KOPT-K1 (cell line): Measurements from ENCODE around the gene HKDC1.

ENCODE experiments used
- H3K27ac ChIP-seq: fragments of 200-600 bp; sonication (generic); 2 replicates; pipeline ENCODE4 v1.5.1; 2016; ENCODE audit warnings: antibody characterized with exemption, mild to moderate bottlenecking, low read depth, low read length; ENCODE audit not compliant: poor library complexity, severe bottlenecking
- H3K36me3 ChIP-seq: fragments of 200-600 bp; sonication (generic); 2 replicates; pipeline ENCODE4 v1.5.1; 2017; ENCODE audit warnings: antibody characterized with exemption, mild to moderate bottlenecking, low read length, moderate library complexity; ENCODE audit not compliant: insufficient read depth
- H3K9me3 ChIP-seq: fragments of 200-600 bp; sonication (generic); 2 replicates; pipeline ENCODE4 v1.5.1; 2017; ENCODE audit warnings: antibody characterized with exemption, low read length, mild to moderate bottlenecking; ENCODE audit not compliant: insufficient read depth, poor library complexity, severe bottlenecking

Gene HKDC1

GRCh38 chr10:69311309-69311708 is 91.2 kb downstream of the HKDC1 start:
- Histone ChIP-seq H3K36me3 (no peaks in the 10 kb centered on the region), H3K27ac (no peak overlapping the region), H3K9me3 (no peaks in the 10 kb centered on the region)

GRCh38 chr10:69312528-69312927 is 92.4 kb downstream of the HKDC1 start:
- Histone ChIP-seq H3K27ac (no peak overlapping the region), H3K36me3 (no peaks in the 10 kb centered on the region), H3K9me3 (no peaks in the 10 kb centered on the region)

- no peak overlapping the region for H3K27ac ChIP-seq
Observed at GRCh38 chr10:69315100-69315542, 95.0 kb downstream of the HKDC1 start.

GRCh38 chr10:69315610-69316312 is 95.6 kb downstream of the HKDC1 start:
- Histone ChIP-seq H3K27ac (no peak overlapping the region), H3K36me3 (no peaks in the 10 kb centered on the region), H3K9me3 (no peaks in the 10 kb centered on the region)

More at GRCh38 chr10:69315100-69315542, 95.0 kb downstream of the HKDC1 start:
- Histone ChIP-seq H3K9me3 (no peaks in the 10 kb centered on the region), H3K36me3 (no peaks in the 10 kb centered on the region)

GRCh38 chr10:69316313-69317059 is 96.4 kb downstream of the HKDC1 start:
- no peak overlapping the region for H3K27ac ChIP-seq
- H3K9me3 ChIP-seq: no peaks in the 10 kb centered on the region
- H3K36me3 ChIP-seq: no peaks in the 10 kb centered on the region
